Measurements from ENCODE around the gene PHF12. TPM values are rescaled to one million over a fixed set of nuclear protein-coding genes. Genes with fewer than 3 reads are reported as not detected.
"Not testable (repeated sequence)": the region's sequence is repeated elsewhere in the genome, so short reads cannot be mapped to it uniquely, and the experiment has no call there.

Gene PHF12
- total RNA-seq, 1 donor from 2014 or later: 33.6 TPM

- not testable (repeated sequence) for DNase-seq (ENCODE audit: low spot score); H3K27me3 Mint-ChIP-seq (ENCODE audit: low read depth); H3K36me3 Mint-ChIP-seq (ENCODE audit: low read depth); H3K9me3 Mint-ChIP-seq (ENCODE audit: low read depth); H3K4me3 Mint-ChIP-seq (ENCODE audit: unreplicated experiment)
- Mint-ChIP-seq H3K4me1 (ENCODE audit: low read depth) (peaks cover 62% of the 10 kb centered on the region), H3K27ac (ENCODE audit: unreplicated experiment) (peak overlapping the region; percentile 68)
Measured at GRCh38 chr17:28893248-28894183, 57.8 kb downstream of the PHF12 start.

- Mint-ChIP-seq H3K4me1 (ENCODE audit: low read depth) (peaks cover 55% of the 10 kb centered on the region), H3K4me3 (ENCODE audit: unreplicated experiment) (no peak overlapping the region), H3K36me3 (ENCODE audit: low read depth) (no peaks in the 10 kb centered on the region), H3K9me3 (ENCODE audit: low read depth) (no peaks in the 10 kb centered on the region), H3K27ac (ENCODE audit: unreplicated experiment) (no peak overlapping the region), H3K27me3 (ENCODE audit: low read depth) (no peaks in the 10 kb centered on the region)
- no peak for DNase-seq (ENCODE audit: low spot score)
- TF ChIP-seq, protein P1, sequence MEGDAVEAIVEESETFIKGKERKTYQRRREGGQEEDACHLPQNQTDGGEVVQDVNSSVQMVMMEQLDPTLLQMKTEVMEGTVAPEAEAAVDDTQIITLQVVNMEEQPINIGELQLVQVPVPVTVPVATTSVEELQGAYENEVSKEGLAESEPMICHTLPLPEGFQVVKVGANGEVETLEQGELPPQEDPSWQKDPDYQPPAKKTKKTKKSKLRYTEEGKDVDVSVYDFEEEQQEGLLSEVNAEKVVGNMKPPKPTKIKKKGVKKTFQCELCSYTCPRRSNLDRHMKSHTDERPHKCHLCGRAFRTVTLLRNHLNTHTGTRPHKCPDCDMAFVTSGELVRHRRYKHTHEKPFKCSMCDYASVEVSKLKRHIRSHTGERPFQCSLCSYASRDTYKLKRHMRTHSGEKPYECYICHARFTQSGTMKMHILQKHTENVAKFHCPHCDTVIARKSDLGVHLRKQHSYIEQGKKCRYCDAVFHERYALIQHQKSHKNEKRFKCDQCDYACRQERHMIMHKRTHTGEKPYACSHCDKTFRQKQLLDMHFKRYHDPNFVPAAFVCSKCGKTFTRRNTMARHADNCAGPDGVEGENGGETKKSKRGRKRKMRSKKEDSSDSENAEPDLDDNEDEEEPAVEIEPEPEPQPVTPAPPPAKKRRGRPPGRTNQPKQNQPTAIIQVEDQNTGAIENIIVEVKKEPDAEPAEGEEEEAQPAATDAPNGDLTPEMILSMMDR (IDR thresholded peaks at IDR 0.05): no peak
Measured at GRCh38 chr17:28892024-28892423, 59.3 kb downstream of the PHF12 start.

DNA sequence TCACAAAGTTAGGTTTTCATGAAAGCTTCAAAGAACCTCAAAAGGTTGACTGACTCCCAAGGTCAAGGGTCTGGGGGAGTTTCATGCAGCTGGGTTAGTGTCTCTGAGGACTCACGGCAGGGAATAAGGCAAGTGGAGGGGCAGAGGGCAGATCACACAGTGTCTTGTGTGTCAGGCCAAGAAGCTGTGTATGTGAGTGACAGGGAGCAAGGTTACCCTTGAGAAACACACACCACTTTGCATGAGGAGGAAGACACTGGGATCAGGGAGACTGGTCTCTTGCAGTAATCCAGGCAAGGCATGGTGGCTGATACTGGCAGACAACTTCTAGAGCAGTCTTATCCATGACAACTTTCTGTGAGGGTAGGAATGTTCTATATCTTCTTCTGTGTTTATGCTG is 60.1 kb downstream of the PHF12 start:
- Mint-ChIP-seq H3K4me3 (ENCODE audit: unreplicated experiment) (no peak overlapping the region), H3K4me1 (ENCODE audit: low read depth) (peaks cover 48% of the 10 kb centered on the region), H3K36me3 (ENCODE audit: low read depth) (no peaks in the 10 kb centered on the region), H3K9me3 (ENCODE audit: low read depth) (no peaks in the 10 kb centered on the region), H3K27ac (ENCODE audit: unreplicated experiment) (peak overlapping the region; percentile 86), H3K27me3 (ENCODE audit: low read depth) (no peaks in the 10 kb centered on the region)
- no peak for DNase-seq (ENCODE audit: low spot score)
- TF ChIP-seq, protein P1 (IDR thresholded peaks at IDR 0.05): no peak

DNA sequence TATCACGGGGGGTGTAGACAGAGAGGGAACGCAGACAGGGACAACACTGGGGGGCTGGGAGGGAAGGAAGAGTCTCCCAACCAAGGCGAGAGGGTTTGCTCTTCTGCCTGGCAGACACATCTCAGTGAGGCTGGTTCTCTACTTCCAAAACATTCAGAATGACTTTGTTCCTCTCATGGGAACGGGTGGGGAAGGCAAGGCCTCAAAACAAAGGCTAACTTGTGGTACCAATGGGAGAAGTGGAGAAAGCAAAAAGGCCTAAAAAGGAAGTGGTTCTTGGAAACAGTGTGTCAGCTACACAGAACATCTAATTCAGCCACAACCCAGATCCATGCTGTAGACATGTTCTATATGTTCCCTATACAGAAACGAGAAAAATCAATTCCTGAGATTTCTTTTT is 61.3 kb downstream of the PHF12 start:
- DNase-seq (ENCODE audit: low spot score): no peak
- H3K27ac Mint-ChIP-seq (ENCODE audit: unreplicated experiment): peak overlapping the region; percentile 86
- no peak overlapping the region for H3K4me3 Mint-ChIP-seq (ENCODE audit: unreplicated experiment)
- peaks cover 4% of the 10 kb centered on the region for H3K36me3 Mint-ChIP-seq (ENCODE audit: low read depth)
- TF ChIP-seq, protein P1 (IDR thresholded peaks at IDR 0.05): no peak
- peaks cover 41% of the 10 kb centered on the region for H3K4me1 Mint-ChIP-seq (ENCODE audit: low read depth)
- no peaks in the 10 kb centered on the region for H3K9me3 Mint-ChIP-seq (ENCODE audit: low read depth)
- no peaks in the 10 kb centered on the region for H3K27me3 Mint-ChIP-seq (ENCODE audit: low read depth)

- Mint-ChIP-seq H3K4me1 (ENCODE audit: low read depth) (peaks cover 39% of the 10 kb centered on the region), H3K36me3 (ENCODE audit: low read depth) (peaks cover 4% of the 10 kb centered on the region)
Measured at GRCh38 chr17:28888832-28889231, 62.5 kb downstream of the PHF12 start.

More at GRCh38 chr17:28888832-28889231, 62.5 kb downstream of the PHF12 start:
- Mint-ChIP-seq H3K27ac (ENCODE audit: unreplicated experiment) (no peak overlapping the region), H3K27me3 (ENCODE audit: low read depth) (no peaks in the 10 kb centered on the region), H3K9me3 (ENCODE audit: low read depth) (no peaks in the 10 kb centered on the region), H3K4me3 (ENCODE audit: unreplicated experiment) (no peak overlapping the region)
- no peak for DNase-seq (ENCODE audit: low spot score)
- TF ChIP-seq, protein P1 (IDR thresholded peaks at IDR 0.05): no peak

Measured in chondrocyte (in vitro differentiated cells).